GM19452 (cell line): ENCODE results near the gene SGSM2.
"Not testable (repeated sequence)": the region's sequence is repeated elsewhere in the genome, so short reads cannot be mapped to it uniquely, and the experiment has no call there.

Source experiments
- ATAC-seq: cut with Tn5 transposase; IDR thresholded peaks from one replicate; pipeline ENCODE4 v1.9.1; 2021; ENCODE audit not compliant: unreplicated experiment

The SGSM2 gene, protein sequence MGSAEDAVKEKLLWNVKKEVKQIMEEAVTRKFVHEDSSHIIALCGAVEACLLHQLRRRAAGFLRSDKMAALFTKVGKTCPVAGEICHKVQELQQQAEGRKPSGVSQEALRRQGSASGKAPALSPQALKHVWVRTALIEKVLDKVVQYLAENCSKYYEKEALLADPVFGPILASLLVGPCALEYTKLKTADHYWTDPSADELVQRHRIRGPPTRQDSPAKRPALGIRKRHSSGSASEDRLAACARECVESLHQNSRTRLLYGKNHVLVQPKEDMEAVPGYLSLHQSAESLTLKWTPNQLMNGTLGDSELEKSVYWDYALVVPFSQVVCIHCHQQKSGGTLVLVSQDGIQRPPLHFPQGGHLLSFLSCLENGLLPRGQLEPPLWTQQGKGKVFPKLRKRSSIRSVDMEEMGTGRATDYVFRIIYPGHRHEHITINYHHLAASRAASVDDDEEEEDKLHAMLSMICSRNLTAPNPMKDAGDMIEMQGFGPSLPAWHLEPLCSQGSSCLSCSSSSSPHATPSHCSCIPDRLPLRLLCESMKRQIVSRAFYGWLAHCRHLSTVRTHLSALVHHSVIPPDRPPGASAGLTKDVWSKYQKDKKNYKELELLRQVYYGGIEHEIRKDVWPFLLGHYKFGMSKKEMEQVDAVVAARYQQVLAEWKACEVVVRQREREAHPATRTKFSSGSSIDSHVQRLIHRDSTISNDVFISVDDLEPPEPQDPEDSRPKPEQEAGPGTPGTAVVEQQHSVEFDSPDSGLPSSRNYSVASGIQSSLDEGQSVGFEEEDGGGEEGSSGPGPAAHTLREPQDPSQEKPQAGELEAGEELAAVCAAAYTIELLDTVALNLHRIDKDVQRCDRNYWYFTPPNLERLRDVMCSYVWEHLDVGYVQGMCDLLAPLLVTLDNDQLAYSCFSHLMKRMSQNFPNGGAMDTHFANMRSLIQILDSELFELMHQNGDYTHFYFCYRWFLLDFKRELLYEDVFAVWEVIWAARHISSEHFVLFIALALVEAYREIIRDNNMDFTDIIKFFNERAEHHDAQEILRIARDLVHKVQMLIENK

DNA sequence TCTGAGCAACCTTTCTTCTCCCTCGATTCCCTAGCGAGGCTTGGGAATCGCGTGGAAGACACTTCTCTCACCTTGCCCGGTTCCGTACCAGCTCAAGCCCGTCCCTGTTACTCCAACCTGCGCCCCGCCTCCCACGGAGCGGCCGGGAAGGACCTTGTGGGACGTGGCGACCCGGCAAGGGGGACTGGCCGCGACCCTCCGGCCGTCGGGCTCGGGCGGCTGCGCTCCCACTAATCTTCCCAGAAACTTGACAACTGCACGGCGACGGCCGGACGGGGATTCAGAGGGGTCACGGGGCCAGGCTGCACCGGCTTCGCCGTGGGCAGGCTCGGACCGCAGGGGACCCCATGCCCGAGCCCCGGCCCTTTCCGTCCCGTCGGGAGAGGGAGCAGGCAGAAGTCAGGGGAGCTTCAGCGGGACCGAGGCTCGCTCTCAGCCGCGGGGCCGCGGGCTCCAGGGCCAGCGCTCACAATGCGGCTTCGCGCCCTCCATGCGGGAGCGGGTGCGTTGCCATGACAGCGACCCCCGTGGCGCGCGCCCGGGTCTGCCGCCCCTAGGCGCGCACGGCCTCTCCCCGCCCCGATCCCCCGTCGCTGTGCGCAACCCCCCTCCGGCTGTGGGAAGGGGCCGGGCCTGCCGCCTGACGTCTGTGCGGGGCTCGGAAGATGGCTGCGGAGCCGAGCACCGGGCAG is at the start of gene SGSM2:
SGSM2 (plus strand) TSS at position 650 of the 692 bp plus-strand sequence. CDS start 188 bp downstream, outside the sequence.
- ATAC-seq: peak; percentile 22

- ATAC-seq: no peak
Measured at GRCh38 chr17:2289878-2290478, 47.3 kb upstream of the SGSM2 start.

GRCh38 chr17:2292100-2292499 is 45.2 kb upstream of the SGSM2 start:
- ATAC-seq: no peak

DNA sequence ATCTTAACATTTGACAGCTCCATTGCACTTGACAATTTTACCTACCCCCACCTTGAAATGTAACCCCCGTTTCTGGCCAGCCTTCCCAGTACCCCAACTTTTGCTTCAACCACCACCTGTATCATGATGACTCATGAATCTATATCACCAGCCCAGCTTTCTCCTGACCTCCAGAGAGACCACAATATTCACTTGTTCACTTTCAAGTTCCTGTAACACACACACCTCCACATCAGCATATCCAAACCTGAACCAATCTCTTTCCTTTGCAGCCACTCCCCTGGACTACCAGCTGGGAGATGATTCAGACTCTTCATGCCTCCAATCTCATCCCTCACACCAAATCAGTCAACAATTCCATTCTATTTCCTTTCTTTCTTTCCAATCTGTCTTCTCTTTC is 41.7 kb upstream of the SGSM2 start:
- no peak for ATAC-seq

GRCh38 chr17:2297023-2297422 is 40.3 kb upstream of the SGSM2 start:
- no peak for ATAC-seq

DNA sequence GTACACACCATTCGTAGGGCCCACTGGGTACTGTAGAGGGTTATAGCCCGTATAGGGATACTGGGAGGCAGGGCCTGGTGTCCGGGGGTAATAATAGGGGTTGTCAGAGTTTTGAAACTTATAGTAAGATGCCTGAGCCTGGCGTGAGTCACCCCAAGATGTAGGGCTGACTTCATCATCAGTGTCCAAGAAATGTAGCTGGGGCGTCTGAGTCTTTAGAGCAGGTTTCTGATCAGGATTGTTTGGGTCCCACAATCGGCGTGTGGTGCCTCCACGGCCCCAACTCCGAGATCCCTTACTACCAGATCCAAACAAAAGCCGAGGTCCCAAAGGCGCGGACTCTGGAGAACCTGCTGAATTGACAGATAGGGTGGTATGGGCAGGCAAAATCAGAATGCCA is 38.2 kb upstream of the SGSM2 start:
- no peak for ATAC-seq

DNA sequence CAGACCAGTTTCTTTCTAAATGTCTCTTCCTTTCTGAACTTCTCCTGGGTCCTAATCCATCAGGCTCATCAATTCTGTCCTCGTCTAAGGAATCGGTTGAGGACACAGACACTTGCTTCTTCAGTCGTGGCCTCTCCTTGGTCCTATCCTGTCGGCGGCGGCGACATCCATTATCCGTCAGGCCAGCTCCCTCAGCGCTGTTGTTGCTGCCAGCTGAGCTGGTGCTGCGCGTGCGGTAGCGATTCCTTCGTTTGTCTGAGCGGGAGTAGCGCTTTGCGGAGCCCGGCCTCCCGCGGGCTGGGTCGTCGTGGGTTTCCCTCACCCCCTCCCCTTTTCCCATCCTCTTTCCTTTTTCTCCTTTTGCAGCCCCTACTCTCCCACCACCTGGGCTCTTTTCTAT is 37.5 kb upstream of the SGSM2 start:
- no peak for ATAC-seq

DNA sequence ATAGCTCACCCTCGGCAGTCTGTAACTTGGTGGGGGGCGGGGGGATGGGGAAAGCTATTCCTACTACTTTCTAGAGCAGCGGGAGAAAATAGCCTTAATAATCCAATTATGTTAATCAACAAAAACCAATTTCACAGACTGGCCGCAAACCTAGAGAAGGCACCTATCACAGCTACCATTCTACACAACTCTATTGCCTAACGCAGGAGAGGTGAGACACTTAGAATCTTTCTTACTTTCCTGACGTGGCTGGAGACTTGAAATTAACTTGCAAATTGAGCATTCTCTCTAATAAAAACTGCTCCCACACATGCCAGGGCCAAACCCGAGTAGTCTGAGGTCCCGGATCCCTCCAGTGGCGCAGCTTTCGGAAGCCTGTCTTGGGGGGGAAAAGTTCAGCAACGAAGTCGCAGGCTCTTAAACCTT is 34.5 kb upstream of the SGSM2 start:
- ATAC-seq: no peak

GRCh38 chr17:2303204-2304188 is 33.8 kb upstream of the SGSM2 start, which contains the start of the genes SMG6 and SRR:
Gene SMG6 (minus strand): TSS chr17:2303785. CDS start chr17:2303720, 65 bp downstream.
Gene SRR (plus strand): TSS chr17:2303950. CDS start chr17:2315561, 11,611 bp downstream.
- ATAC-seq: peak; percentile 77

GRCh38 chr17:2304931-2305330 is 32.4 kb upstream of the SGSM2 start:
- no peak for ATAC-seq

- no peak for ATAC-seq
Measured at GRCh38 chr17:2309338-2310154, 27.8 kb upstream of the SGSM2 start.

GRCh38 chr17:2312736-2313135 is 24.6 kb upstream of the SGSM2 start:
- no peak for ATAC-seq

DNA sequence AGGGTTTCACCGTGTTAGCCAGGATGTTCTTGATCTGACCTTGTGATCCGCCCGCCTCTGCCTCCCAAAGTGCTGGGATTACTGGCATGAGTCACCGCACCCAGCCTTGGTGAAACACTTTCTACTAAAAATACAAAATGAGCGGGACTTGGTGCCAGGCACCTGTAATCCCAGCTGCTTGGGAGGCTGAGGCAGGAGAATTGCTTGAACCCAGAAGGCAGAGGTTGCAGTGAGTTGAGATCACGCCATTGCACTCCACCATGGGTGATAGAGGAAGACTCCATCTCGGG is 20.4 kb upstream of the SGSM2 start:
- ATAC-seq: not testable (repeated sequence)

- ATAC-seq: no peak
Measured at GRCh38 chr17:2317796-2318195, 19.5 kb upstream of the SGSM2 start.

DNA sequence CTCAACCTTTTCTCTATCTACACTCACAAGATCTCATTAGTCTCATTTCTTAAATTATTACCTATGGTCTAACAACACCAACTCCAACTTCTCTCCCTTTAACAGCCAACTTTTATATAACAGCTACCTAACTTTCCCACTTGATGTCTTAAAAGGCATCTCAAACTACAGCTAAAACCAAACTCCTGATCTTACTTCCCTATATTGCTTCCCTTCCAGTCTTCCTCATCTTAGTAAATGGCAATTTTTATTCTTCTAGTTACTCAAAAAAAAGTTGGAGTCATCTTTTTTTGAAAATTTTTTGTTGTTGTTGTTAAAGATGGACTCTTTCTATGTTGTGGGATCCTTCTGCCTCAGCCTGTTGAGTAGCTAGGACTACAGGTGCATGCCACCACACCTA is 18.2 kb upstream of the SGSM2 start:
- no peak for ATAC-seq

DNA sequence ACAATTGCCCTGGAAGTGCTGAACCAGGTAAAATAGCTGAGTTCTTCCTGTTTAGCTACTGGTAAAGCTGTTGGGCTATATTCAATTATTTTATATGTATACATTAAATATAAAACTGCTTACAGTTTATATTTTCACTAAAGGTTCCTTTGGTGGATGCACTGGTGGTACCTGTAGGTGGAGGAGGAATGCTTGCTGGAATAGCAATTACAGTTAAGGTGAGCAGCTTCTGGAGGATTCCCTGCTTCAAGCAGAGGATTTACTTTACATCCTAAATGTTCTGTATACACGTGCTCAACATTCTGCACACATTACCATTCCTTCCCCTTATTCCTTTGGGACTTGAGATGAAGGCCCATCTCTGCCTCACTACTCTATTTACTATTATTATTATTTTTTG is 15.9 kb upstream of the SGSM2 start:
- ATAC-seq: no peak

DNA sequence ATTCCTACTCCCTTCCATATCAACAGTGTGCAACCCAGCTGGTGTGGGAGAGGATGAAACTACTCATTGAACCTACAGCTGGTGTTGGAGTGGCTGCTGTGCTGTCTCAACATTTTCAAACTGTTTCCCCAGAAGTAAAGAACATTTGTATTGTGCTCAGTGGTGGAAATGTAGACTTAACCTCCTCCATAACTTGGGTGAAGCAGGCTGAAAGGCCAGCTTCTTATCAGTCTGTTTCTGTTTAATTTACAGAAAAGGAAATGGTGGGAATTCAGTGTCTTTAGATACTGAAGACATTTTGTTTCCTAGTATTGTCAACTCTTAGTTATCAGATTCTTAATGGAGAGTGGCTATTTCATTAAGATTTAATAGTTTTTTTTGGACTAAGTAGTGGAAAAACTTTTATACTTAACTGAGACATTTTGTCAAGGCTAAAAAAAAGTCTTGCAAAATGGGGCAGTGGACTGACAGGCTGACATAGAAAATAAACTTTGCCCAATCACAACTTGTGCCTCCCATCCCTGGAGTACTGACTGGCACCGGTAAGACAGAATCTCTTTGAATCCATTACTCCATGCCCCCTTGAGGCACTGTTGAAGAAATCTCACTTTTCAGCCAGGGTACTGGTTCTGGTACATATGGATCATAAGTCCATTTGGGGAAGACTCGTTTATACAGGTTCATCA is 13.5 kb upstream of the SGSM2 start:
- no peak for ATAC-seq

- ATAC-seq: no peak
Measured at GRCh38 chr17:2331303-2331702, 6.0 kb upstream of the SGSM2 start.
